Measurements from ENCODE around the gene CALHM3. TPM values are rescaled to one million over a fixed set of nuclear protein-coding genes. Genes with fewer than 3 reads are reported as not detected.

Gene CALHM3
- total RNA-seq, 2 experiments from 2014 or later: not detected

GRCh38 chr10:103439776-103440175, 39.3 kb downstream of the CALHM3 start:
- Histone ChIP-seq H3K36me3 (ENCODE audit: insufficient read depth, low read length) (peaks cover 87% of the 10 kb centered on the region), H3K4me1 (ENCODE audit: insufficient read depth, low read length) (no peaks in the 10 kb centered on the region), H3K27ac (ENCODE audit: low read depth in 1 of 2, low read length in 2 of 2) (no peak overlapping the region), H3K4me3 (ENCODE audit: low read length) (no peak overlapping the region), H3K27me3 (ENCODE audit: control insufficient read depth in 1 of 2, insufficient read depth in 2 of 2, low read length in 2 of 2) (no peaks in the 10 kb centered on the region), H3K9me3 (ENCODE audit: control insufficient read depth in 1 of 2, insufficient read depth in 1 of 2, low read length in 2 of 2) (no peaks in the 10 kb centered on the region)
- Mint-ChIP-seq H3K9me3 (no peaks in the 10 kb centered on the region), H3K27me3 (no peaks in the 10 kb centered on the region), H3K27ac (no peak overlapping the region), H3K4me1 (ENCODE audit: low read depth) (no peaks in the 10 kb centered on the region), H3K36me3 (ENCODE audit: low read depth) (peaks cover 92% of the 10 kb centered on the region), H3K4me3 (no peak overlapping the region)
- CTCF ChIA-PET: no interaction called here
- ATAC-seq (ENCODE audit: poor library complexity) (no peak), DNase-seq (no peak)
- intact Hi-C loops (cut with DNase I, micrococcal nuclease): no loop called here
- POLR2A ChIA-PET: no interaction called here
- TF ChIP-seq CTCF (IDR thresholded peaks at IDR 0.05): no peak

GRCh38 chr10:103433858-103434257, 45.2 kb downstream of the CALHM3 start:
- Mint-ChIP-seq H3K9me3 (no peaks in the 10 kb centered on the region), H3K4me1 (ENCODE audit: low read depth) (peaks cover 24% of the 10 kb centered on the region), H3K27ac (no peak overlapping the region), H3K27me3 (no peaks in the 10 kb centered on the region), H3K4me3 (no peak overlapping the region), H3K36me3 (ENCODE audit: low read depth) (peaks cover 76% of the 10 kb centered on the region)
- DNase-seq: peak in 2 of 14 experiments; percentile 20 to 35
- Histone ChIP-seq H3K4me1 (ENCODE audit: insufficient read depth, low read length) (peaks cover 13% of the 10 kb centered on the region), H3K4me3 (ENCODE audit: low read length) (no peak overlapping the region), H3K27me3 (ENCODE audit: control insufficient read depth in 1 of 2, insufficient read depth in 2 of 2, low read length in 2 of 2) (no peaks in the 10 kb centered on the region), H3K27ac (ENCODE audit: low read depth in 1 of 2, low read length in 2 of 2) (no peak overlapping the region), H3K36me3 (ENCODE audit: insufficient read depth, low read length) (peaks cover 63% of the 10 kb centered on the region), H3K9me3 (ENCODE audit: control insufficient read depth in 1 of 2, insufficient read depth in 1 of 2, low read length in 2 of 2) (no peaks in the 10 kb centered on the region)
- POLR2A ChIA-PET: no interaction called here
- intact Hi-C loops (cut with DNase I, micrococcal nuclease): no loop called here
- no peak for TF ChIP-seq CTCF (IDR thresholded peaks at IDR 0.05)
- CTCF ChIA-PET: no interaction called here
- no peak for ATAC-seq (ENCODE audit: poor library complexity)

- POLR2A ChIA-PET: no interaction called here
- Histone ChIP-seq H3K36me3 (ENCODE audit: insufficient read depth, low read length) (peaks cover 57% of the 10 kb centered on the region), H3K9me3 (ENCODE audit: control insufficient read depth in 1 of 2, insufficient read depth in 1 of 2, low read length in 2 of 2) (no peaks in the 10 kb centered on the region), H3K27me3 (ENCODE audit: control insufficient read depth in 1 of 2, insufficient read depth in 2 of 2, low read length in 2 of 2) (no peaks in the 10 kb centered on the region), H3K27ac (ENCODE audit: low read depth in 1 of 2, low read length in 2 of 2) (no peak overlapping the region), H3K4me1 (ENCODE audit: insufficient read depth, low read length) (peaks cover 16% of the 10 kb centered on the region), H3K4me3 (ENCODE audit: low read length) (no peak overlapping the region)
- Mint-ChIP-seq H3K4me1 (ENCODE audit: low read depth) (peaks cover 40% of the 10 kb centered on the region), H3K9me3 (no peaks in the 10 kb centered on the region), H3K27me3 (no peaks in the 10 kb centered on the region), H3K36me3 (ENCODE audit: low read depth) (peaks cover 79% of the 10 kb centered on the region), H3K27ac (no peak overlapping the region), H3K4me3 (no peak overlapping the region)
- ATAC-seq (ENCODE audit: poor library complexity) (no peak), DNase-seq (no peak)
- no peak for TF ChIP-seq CTCF (IDR thresholded peaks at IDR 0.05)
- CTCF ChIA-PET: no interaction called here
- intact Hi-C loops (cut with DNase I, micrococcal nuclease): no loop called here
Measured at GRCh38 chr10:103431902-103432301, 47.1 kb downstream of the CALHM3 start.

All from CD4-positive, alpha-beta T cell (primary cell).